NCI-H345 treated with DMSO at 0.1 percent for 48 hours (cell line): ENCODE results near the gene CAMK2B.

Source experiments
- DNase-seq: peaks from one replicate; lab custom pipeline; 2025; ENCODE audit not compliant: unreplicated experiment; lab: John Stamatoyannopoulos, UW

The CAMK2B gene

GRCh38 chr7:44325201-44325671 lies at the start of gene CAMK2B:
TSS of gene CAMK2B (minus strand) at chr7:44325594. CDS start at chr7:44325421, 173 bp downstream.
- no peak for DNase-seq

DNA sequence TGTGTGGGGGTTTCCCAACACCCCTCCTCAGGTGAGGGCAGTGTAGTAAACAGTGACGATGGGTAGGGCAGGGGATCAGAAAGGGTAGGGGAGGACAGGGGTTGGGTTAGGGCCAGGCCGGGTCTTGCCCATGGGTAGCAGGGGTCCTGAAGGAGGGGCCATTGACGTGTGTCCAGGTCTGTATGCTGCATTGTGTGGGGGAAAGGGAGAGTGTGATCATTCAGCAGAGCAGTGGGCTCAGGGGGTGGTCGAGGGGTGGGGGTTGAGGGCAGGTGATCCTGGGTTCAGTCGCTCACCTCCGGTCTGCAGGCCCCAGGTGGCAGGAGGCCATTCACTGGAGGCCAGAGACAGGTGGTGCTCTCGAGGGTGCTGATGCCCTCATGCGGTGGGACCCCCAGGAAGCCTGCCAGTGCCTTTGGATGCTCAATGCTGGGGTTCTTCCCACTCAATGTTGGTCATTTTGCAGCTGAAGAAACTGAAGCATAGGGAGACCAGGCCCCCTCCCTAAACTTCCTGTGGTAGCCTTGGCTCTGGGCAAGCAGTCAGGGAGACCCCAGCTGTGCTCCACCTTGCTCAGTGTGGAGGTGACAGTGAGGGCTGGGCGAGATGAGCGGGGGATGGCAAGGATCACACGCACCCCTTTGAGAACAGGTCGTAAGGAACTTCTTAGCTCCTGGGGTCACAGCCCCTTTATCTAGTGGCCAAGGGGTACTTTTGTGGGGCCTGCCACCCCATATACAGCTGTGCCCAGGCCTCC lies 48.8 kb upstream of the CAMK2B start:
- DNase-seq: no peak

DNA sequence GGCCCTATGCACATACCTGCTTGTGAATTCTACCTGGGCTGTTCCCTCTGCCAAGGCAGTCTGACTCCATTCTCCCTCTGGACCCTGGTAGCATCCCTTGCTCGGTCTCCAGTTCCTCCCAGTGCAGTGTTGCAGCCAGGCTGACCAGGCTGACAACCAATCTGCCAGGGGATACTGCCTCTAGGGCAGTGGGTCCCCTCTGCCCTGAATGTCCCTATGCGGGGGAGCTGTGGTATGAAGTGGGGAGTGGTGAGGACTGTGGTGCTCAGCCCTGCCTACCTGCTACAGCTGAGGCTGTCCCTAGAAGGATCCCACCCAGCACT lies 48.0 kb upstream of the CAMK2B start:
- no peak for DNase-seq

DNA sequence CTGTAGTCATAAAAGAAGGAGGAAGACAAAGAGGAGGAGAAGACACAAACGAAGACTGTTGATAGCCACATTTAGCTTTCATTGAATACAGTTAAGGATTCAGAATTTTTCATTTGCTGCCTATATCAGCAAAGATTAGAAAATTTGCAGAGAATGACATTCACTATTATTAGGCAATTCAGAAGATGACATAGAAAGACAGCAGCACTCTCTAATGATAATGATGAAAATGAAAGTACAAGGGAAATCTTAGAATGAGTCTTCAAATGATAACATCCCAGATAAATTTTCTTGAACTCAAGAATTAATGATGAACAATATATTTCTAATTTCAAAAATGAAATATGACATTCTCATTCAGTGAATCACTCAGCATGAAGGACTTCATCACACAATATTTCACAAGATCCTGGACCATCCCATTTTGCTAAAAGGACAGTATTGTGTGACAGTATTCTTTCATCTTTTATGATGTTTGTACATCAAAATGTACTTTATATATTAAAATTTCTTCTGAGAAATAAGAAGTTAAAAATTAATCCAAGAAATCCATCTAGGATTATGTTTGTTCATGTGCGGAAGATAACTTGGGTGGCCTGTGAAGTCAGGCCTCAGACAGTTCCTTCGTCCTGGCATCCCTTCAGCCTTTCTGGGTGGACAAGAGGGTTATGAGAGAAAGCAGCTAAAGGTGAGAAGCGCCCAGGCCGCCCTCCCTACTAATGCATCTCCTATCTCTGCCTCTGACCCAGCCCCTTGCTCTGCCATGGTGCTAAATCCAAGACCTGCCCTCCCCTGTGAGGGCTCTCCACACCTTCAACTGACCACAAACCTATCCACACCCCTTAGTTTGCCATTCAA lies 47.4 kb upstream of the CAMK2B start:
- DNase-seq: no peak

DNA sequence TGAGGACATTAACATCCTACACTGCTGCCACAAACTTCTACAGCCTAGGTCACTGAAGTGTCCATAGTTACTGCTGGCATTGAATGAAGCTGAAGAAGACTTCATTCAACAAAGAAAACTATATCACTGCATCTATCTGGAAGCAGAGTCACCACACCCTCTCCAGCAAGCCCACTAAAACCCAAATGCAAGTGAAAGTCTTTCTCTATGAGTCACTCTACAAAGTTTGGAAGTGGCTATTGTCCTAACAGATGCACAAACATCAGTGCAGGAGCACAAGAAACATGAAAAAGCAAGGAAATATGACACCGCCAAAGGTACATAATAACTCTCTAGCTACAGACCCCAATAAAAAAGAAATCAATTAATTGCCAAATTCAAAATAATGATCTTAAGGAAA lies 43.5 kb upstream of the CAMK2B start:
- no peak for DNase-seq

GRCh38 chr7:44368455-44368854 lies 43.1 kb upstream of the CAMK2B start:
- DNase-seq: no peak

GRCh38 chr7:44367475-44368043 lies 42.2 kb upstream of the CAMK2B start:
- no peak for DNase-seq

- no peak for DNase-seq
Observed at GRCh38 chr7:44366986-44367385, 41.6 kb upstream of the CAMK2B start.

DNA sequence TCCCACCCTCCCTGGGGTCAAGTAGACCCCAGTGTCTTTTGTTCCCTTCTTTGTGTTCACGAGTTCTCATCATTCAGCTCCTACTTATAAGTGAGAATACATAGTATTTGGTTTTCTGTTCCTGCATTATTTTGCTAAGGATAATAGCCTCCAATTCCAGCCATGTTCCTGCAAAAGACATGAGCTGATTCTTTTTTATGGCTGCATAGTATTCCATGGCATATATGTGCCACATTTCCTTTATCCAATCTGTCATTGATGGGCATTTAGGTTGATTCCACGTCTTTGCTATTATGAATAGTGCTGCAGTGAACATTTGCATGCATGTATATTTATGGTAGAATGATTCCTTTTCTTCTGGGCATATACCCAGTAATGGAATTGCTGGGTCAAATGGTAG lies 28.3 kb upstream of the CAMK2B start:
- no peak for DNase-seq

- DNase-seq: no peak
Observed at GRCh38 chr7:44348851-44349781, 23.7 kb upstream of the CAMK2B start.

GRCh38 chr7:44348300-44348699 lies 22.9 kb upstream of the CAMK2B start:
- no peak for DNase-seq

DNA sequence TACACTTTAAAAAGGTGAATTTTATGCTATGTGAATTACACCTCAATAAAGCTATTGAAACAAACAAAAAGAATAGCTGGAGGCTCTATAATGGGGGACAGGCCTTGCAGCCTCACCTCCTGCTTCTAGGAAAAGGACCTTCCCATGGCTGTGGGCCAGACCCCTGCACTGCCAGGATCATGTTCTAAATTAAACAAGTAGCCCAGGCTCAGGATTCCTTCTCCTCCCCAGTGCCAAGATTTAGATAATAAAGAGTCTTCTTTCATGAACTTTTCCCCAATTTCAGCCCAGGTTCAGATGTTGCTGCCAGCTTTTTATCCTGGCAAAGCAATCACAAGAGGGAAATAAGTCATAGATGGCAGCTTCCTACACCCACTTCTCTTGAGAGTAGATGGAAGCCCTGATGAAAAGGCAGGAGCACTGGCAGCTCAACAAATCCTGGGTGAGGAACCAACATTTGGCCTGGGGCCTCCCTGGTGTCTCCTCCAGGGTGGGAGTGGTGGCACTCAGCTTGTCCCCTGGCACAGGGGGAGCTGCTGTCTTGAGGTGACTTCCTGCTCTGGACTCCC lies 22.2 kb upstream of the CAMK2B start:
- no peak for DNase-seq

DNA sequence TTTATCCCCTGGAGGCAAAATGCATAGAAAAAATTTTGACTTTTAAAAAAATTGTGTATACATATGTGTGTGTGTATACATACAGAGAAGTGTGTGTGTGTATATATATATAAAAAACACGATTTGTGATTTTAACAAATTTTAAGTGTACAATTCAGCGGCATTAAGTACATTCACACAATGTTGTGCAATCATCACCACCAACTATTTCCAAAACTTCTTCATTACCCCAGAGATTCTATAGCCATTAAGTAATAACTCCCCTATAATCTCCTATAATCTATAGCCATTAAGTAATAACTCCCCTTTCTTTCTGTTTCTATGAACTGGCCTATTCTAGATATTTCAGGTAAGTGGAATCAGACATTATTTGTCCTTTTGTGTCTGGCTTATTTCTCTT lies 20.7 kb upstream of the CAMK2B start:
- no peak for DNase-seq

GRCh38 chr7:44341401-44341800 lies 16.0 kb upstream of the CAMK2B start:
- DNase-seq: no peak

DNA sequence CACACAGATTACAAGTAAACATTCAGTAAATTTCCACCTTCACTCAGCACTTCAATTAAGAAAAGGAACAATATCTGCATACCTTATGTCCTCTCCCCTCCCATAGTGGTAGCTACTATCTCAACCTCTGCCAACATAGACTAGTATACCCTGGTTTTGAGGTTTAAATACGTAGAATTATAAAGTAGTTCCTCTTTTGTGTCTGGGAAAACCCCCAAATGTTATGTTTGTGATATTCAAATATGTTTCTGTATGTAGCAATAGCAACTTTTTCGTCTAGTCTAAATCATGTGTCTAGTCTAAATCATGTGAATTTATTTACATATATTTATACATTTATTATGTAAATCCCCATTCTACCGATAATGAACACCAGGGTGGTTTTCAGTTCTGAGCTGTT lies 13.2 kb upstream of the CAMK2B start:
- no peak for DNase-seq

- no peak for DNase-seq
Observed at GRCh38 chr7:44336491-44336890, 11.1 kb upstream of the CAMK2B start.

DNA sequence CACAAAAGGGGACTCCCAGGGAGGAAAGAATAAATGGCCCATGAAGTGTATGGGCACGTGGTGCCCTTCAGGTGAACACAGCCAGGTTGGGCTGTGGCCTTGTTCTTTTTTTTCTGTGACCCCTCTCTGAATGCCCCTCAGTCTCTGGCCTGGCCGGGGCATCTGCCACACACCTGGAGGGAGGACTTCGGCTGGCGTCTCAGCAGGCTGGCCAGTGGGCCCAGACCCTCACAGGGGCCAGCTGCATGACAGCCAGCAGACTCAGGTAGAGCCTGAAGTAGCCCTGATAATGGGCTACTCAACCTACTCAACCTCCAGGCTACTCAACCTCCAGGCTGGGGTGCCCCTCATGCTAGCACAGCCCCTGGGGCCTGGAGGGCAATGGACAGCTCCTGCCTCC lies 9.8 kb upstream of the CAMK2B start:
- no peak for DNase-seq

- DNase-seq: no peak
Observed at GRCh38 chr7:44334734-44335097, 9.3 kb upstream of the CAMK2B start.

GRCh38 chr7:44333911-44334733 lies 8.7 kb upstream of the CAMK2B start:
- no peak for DNase-seq

GRCh38 chr7:44331682-44332081 lies 6.3 kb upstream of the CAMK2B start:
- DNase-seq: no peak
